Epithelial cell of prostate (primary cell): ENCODE results near the gene GPR37.
A peak's percentile ranks its signal among the peaks of the same experiment; 100 is the strongest.

Experiments
- DNase-seq: peaks from one replicate; pipeline ENCODE4 v3.0.0-alpha.2; 2011; ENCODE audit warnings: low read depth, low spot score
- H3K27ac ChIP-seq: fragments of 450-650 bp; 2 replicates; pipeline ENCODE4 v1.5.1; 2017; ENCODE audit warnings: mild to moderate bottlenecking

GPR37 gene

GRCh38 chr7:124738639-124739038, 27.0 kb downstream of the GPR37 start:
- no peak for DNase-seq
- no peak overlapping the region for H3K27ac ChIP-seq

- H3K27ac ChIP-seq = no peak overlapping the region
- DNase-seq = no peak
Measured at GRCh38 chr7:124737760-124738300, 27.8 kb downstream of the GPR37 start.

GRCh38 chr7:124728610-124729009, 37.0 kb downstream of the GPR37 start:
- H3K27ac ChIP-seq = no peak overlapping the region
- no peak for DNase-seq

GRCh38 chr7:124724507-124725192, 40.9 kb downstream of the GPR37 start:
- no peak for DNase-seq
- H3K27ac ChIP-seq = no peak overlapping the region

- no peak overlapping the region for H3K27ac ChIP-seq
- no peak for DNase-seq
Measured at GRCh38 chr7:124724079-124724478, 41.5 kb downstream of the GPR37 start.

GRCh38 chr7:124723012-124723411, 42.6 kb downstream of the GPR37 start:
- no peak for DNase-seq
- H3K27ac ChIP-seq = peak overlapping the region; percentile 33

GRCh38 chr7:124722292-124722691, 43.3 kb downstream of the GPR37 start:
- peak overlapping the region; percentile 33 for H3K27ac ChIP-seq
- DNase-seq = no peak

GRCh38 chr7:124720195-124720594, 45.4 kb downstream of the GPR37 start:
- H3K27ac ChIP-seq = peak overlapping the region; percentile 14
- peak; percentile 64 for DNase-seq

- no peak for DNase-seq
Measured at GRCh38 chr7:124718032-124718766, 47.4 kb downstream of the GPR37 start.

GRCh38 chr7:124716894-124717293, 48.7 kb downstream of the GPR37 start:
- no peak overlapping the region for H3K27ac ChIP-seq
- no peak for DNase-seq

More at GRCh38 chr7:124718032-124718766, 47.4 kb downstream of the GPR37 start:
- no peak overlapping the region for H3K27ac ChIP-seq

- no peak for DNase-seq
- H3K27ac ChIP-seq = no peak overlapping the region
Measured at GRCh38 chr7:124713086-124713485, 52.5 kb downstream of the GPR37 start.

- H3K27ac ChIP-seq = no peak overlapping the region
- no peak for DNase-seq
Measured at GRCh38 chr7:124712017-124712416, 53.6 kb downstream of the GPR37 start.

- H3K27ac ChIP-seq = peak overlapping the region; percentile 36
- DNase-seq = no peak
Measured at GRCh38 chr7:124702385-124702784, 63.2 kb downstream of the GPR37 start.

GRCh38 chr7:124701955-124702354, 63.6 kb downstream of the GPR37 start:
- H3K27ac ChIP-seq = peak overlapping the region; percentile 36
- DNase-seq = peak; percentile 61

- peak overlapping the region; percentile 16 for H3K27ac ChIP-seq
- peak; percentile 86 for DNase-seq
Measured at GRCh38 chr7:124700655-124701054, 64.9 kb downstream of the GPR37 start.

GRCh38 chr7:124698964-124699363, 66.6 kb downstream of the GPR37 start:
- no peak for DNase-seq
- no peak overlapping the region for H3K27ac ChIP-seq

GRCh38 chr7:124697746-124698145, 67.8 kb downstream of the GPR37 start:
- no peak overlapping the region for H3K27ac ChIP-seq
- no peak for DNase-seq
